Measurements from ENCODE around the gene CDK19. TPM values are rescaled to one million over a fixed set of nuclear protein-coding genes. Genes with fewer than 3 reads are reported as not detected.

Gene CDK19
- total and polyA plus RNA-seq, 9 of the 15 experiments (the other 6 are each of a cell fraction or from before 2014, with no cell fraction given) = 3.8 to 15.2 (median 7.4) TPM

- TF ChIP-seq TOE1 (IDR thresholded peaks at IDR 0.05; ENCODE audit: borderline replicate concordance) (peak; percentile 37; the same call in 1 of the 2 replicates), TOE1 (CRISPR knock-in tag; IDR thresholded peaks at IDR 0.05; ENCODE audit: borderline replicate concordance, low read depth) (0 out of 2 replicates have a peak, but pooled peaks have one; percentile 61), CBFA2T2 (conservative IDR thresholded peaks at IDR 0.05) (no peak), ZNF408 (CRISPR knock-in tag; IDR thresholded peaks at IDR 0.05; ENCODE audit: low read depth) (no peak), SAFB (IDR thresholded peaks at IDR 0.05; ENCODE audit: borderline replicate concordance, low read depth, low read length) (0 out of 2 replicates have a peak, but pooled peaks have one; percentile 50), HNRNPK (IDR thresholded peaks at IDR 0.05; ENCODE audit: low read depth, low read length, poor library complexity, severe bottlenecking) (no peak), NFE2 (IDR thresholded peaks at IDR 0.05; ENCODE audit: low read depth) (no peak), NFRKB (IDR thresholded peaks at IDR 0.05; ENCODE audit: low read depth) (peak; percentile 69), SMARCA4 (IDR thresholded peaks at IDR 0.05) (0 out of 2 replicates have a peak, but pooled peaks have one; percentile 44), FOXA1 (IDR thresholded peaks at IDR 0.05; ENCODE audit: borderline replicate concordance) (no peak), KLF16 (IDR thresholded peaks at IDR 0.05) (no peak), ZBTB11 (CRISPR knock-in tag; IDR thresholded peaks at IDR 0.05) (peak in 1 of 3 experiments; percentile 39; a peak in 1 of 6 replicates), IRF9 (tag; IDR thresholded peaks at IDR 0.05) (no peak), XRCC3 (IDR thresholded peaks at IDR 0.05) (no peak), YY1 (IDR thresholded peaks at IDR 0.05; ENCODE audit: borderline replicate concordance in 1 of 3, control insufficient read depth in 1 of 3, extremely low read depth in 1 of 3, insufficient read depth in 3 of 3, insufficient read length in 1 of 3, insufficient replicate concordance in 2 of 3, low read depth in 1 of 3, low read length in 2 of 3) (peak in 2 of 3 experiments; percentile 14 to 59), ZKSCAN1 (IDR thresholded peaks at IDR 0.05; ENCODE audit: low read depth, low read length) (no peak), ETS1 (conservative IDR thresholded peaks at IDR 0.05; ENCODE audit: control insufficient read depth, low read depth, low read length) (peak; percentile 56; the same call in 1 of the 2 replicates), ZNF280A (IDR thresholded peaks at IDR 0.05; ENCODE audit: low read depth, partially characterized antibody) (no peak)
These were observed at the start of gene CDK19 (continued) for GRCh38 chr6:110815411-110816409.

All from K562 (cell line).